Stimulated activated CD8-positive, alpha-beta memory T cell treated with anti-CD3 and anti-CD28 coated beads, Interleukin-2, amount 100 ng/mL, for 1 hour (primary cell): ENCODE results near the gene ULK4.
"Not testable (repeated sequence)": the region's sequence is repeated elsewhere in the genome, so short reads cannot be mapped to it uniquely, and the experiment has no call there.

Source experiments
- DNase-seq, 2 donors: peaks; one replicate each; pipeline ENCODE4 v3.0.0-alpha.2; 2020; ENCODE audit warnings: low read depth in 2 of 2

Gene ULK4

DNA sequence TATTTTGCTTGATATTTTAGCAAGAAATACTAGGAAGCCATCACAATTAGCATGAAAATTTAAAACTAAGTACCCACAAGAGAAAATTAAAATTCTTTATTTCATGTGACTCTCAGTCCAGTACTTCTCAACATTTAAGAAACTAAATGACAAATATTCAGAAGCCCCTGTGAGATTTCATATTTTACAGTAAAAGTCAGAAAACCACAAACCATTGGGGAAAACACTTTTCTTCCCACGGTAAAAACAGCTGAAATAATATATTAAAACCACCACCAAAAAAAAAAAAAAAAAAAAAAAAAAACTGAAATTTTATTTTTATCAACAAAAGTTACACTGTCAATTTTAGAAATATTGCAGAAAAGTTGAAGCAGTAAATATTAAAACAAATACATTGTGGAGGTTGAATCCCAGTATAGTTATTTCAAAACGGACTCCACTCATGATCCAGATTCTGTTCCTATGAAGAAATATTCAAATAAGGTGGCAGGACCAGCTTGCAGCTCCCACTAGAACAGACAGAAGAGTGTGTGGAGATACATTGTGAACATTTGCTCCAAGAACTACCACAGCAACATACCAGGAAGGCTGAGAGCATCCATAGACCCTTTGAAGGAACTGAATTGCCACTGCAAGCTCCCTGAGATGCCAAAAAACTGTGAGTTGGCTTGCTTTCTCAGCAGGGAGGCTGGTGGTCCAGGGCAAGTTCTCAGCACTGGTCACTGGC, 454.4 kb downstream of the ULK4 start:
- no peak for DNase-seq

DNA sequence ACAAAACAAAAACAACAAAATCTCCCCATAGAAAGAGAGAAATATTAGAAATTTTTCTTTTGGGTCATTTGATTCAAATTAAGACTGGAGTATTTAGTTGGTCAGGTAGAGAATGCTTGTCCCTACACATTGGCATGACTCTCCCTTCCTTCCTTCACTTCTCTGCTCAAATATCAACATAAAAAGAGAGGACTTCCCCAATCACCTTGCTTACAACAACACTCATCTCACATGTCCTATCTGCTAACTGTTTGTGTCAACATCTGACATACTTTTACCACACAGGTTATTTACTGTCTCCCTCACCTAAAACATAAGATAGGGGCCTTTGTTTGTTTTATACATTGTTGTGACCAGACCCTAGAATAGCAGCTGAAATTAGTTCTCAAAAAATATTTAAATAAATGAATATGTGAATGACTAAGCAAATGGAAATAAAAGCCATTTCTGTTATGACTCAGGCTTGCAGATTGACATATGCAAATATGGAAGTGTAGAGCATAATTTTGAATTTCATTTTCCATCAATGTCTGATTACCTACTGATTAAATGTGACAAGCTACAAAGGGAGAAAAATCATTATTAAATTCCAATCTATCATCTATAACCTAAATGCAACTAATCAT, 457.8 kb downstream of the ULK4 start:
- no peak for DNase-seq

GRCh38 chr3:41502481-41502880, 459.4 kb downstream of the ULK4 start:
- no peak for DNase-seq

DNA sequence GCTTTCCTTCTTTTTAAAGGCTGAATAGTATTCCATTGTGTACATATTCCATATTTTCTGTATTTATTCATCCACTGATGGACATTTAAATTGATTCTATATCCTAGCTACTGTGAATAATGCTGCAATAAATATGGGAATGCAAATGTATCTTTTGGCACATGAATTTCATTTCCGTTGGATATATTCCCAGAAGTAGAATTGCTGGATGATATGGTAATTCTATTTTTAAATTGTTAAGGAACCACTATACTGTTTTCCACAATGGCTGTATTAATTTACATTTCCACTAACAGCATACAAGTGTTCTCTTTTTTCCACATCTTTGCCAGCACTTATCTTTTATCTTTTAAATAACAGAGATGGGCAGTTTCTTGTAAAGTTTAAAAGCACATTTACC, 459.9 kb downstream of the ULK4 start:
- no peak for DNase-seq

DNA sequence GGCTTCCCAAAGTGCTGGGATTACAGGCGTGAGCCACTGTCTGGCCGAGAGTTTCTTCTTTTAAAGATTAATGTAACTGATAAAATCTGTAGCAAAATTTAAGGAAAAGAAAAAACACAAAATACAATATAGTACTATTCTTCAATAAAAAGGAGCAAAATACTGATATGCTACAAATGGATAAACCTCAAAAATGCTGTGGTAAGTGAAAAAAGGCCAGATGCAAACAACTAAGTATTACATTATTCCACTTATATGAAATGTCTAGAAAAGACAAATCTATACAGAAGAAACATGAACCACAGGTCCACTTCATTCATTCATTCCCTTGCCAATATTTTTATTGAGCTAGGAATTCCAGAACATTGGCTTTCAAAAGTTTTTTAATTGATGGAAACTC, 463.1 kb downstream of the ULK4 start:
- DNase-seq, result no peak

GRCh38 chr3:41490360-41490759, 471.5 kb downstream of the ULK4 start:
- DNase-seq, result no peak

- no peak for DNase-seq
These were observed 472.7 kb downstream of the ULK4 start for GRCh38 chr3:41489231-41489630.

DNA sequence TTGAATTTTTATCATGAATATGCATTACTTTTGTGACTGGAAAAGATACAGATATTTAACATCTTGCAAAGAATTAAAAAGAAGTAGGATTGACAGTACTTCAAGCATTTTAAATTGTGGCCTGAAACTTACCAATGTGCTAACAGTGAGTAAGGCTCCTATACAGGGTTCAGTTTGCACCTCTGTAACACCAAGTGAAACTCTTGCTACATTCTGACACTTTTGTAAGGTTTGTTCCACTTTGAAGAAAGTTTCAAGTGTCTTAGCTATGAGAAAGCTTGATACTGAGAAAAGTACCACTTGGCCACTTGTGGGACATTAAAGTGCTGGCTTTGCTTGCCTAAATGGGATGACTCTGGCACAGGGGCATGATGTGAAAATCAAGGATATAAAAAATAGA, 473.4 kb downstream of the ULK4 start:
- DNase-seq, result no peak

GRCh38 chr3:41485484-41485883, 476.4 kb downstream of the ULK4 start:
- DNase-seq, result no peak

- DNase-seq, result no peak
These were observed 479.8 kb downstream of the ULK4 start for GRCh38 chr3:41482134-41482533.

- no peak for DNase-seq
These were observed 483.6 kb downstream of the ULK4 start for GRCh38 chr3:41478278-41478677.

- no peak for DNase-seq
These were observed 484.4 kb downstream of the ULK4 start for GRCh38 chr3:41477399-41478014.

DNA sequence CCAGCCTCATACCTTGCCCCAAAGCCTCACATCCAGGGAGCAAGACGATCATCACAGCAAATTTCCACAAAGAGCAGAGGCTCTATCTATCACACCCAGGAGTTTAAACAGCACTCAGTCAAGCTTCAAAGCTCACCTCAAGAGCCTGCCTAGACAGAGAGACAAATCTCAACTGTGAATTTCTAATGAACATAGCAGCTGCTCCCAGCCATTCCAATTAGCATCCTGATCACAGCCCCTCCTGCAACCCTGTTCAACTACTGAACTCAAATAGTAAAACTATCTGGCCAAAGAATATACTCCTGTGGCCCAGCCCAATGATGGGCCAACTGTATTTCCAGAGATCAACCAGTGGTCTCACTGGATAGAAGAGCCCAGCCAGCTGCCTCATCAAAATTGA, 492.8 kb downstream of the ULK4 start:
- no peak for DNase-seq

DNA sequence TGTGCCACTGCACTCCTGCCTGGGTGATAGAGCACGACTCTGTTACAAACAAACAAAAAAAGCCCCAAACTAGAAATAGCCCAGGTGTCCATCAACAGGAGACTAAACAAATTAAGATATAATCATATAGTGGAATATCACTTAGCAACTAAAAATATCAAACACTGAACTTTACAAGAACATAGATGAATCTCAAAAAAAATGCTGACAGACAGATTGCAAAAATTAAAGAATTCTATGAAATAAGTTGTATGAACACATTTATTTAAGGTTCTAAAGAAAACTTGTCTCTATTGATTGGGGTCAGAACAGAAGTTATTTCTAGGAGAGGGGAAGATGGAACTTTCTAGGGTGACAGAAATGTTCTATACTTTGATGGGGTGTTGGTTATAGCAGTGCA, 494.4 kb downstream of the ULK4 start:
- DNase-seq, result no peak

DNA sequence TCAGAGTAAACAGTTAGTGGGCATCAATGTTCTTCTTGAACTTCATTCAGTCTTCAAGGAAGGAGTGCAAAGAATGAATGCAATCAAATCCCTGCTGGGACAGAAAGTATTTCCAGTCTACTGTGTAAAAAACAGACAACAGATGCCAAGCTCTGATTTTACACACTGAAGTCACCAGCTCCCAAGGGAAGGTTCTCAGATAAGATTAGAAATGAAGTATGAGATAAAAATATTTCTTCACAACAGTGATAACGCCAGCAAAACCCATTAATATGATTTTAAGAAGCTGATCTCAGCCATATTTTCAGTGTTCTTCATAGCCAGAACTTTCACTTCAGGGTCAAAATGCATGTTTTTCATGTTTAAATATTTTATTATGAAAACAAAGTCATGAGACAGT, 497.0 kb downstream of the ULK4 start:
- DNase-seq, result no peak

GRCh38 chr3:41464401-41464800, 497.5 kb downstream of the ULK4 start:
- no peak for DNase-seq

GRCh38 chr3:41462103-41462691, 499.7 kb downstream of the ULK4 start:
- no peak for DNase-seq

DNA sequence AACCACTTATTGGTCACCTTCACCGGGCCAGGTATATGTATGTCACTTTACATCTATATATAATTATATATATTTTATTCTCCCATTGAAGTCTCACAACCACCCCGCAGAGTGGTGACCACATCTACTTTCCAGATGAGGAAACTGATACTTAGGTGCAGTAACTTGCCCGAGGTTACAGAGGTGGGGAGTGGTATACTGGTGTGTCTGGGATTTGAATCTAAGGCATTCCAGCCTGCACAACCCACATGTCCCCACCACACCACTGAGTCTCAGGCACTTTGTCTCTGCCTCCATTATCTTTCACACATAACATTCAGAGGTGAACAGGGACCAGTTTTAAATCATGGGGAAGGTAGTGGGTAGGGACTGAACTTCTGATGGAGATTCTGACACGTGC, 501.2 kb downstream of the ULK4 start:
- no peak for DNase-seq

GRCh38 chr3:41457176-41457575, 504.7 kb downstream of the ULK4 start:
- no peak for DNase-seq

DNA sequence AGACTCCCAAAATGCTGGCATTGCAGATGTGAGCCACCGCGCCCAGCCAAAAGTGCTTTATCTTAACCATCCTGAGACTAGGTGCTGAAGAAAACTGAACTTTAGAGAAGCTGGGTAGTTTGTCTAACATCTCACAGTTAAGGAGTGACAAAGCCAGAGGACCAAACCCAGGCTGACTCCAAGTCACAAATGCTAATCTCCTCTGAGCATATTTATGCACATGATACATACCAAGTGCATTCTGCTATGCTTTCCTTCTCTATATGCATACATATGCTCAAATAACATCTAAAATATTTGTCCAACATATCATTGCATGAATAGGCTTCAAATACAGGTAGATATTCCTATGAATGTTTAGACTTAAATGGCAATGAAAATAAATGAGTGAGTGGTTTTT, 505.7 kb downstream of the ULK4 start:
- no peak for DNase-seq

- not testable (repeated sequence) for DNase-seq
These were observed 508.3 kb downstream of the ULK4 start for GRCh38 chr3:41453618-41454017.

GRCh38 chr3:41450416-41451231, 511.3 kb downstream of the ULK4 start:
- DNase-seq, result no peak
